HT-29 (cell line): ENCODE data around the gene SAE1. TPM values are rescaled to one million over a fixed set of nuclear protein-coding genes. Genes with fewer than 3 reads are reported as not detected.
"Not testable (repeated sequence)": the region's sequence is repeated elsewhere in the genome, so short reads cannot be mapped to it uniquely, and the experiment has no call there.

Experiments
- DNase-seq: peaks from one replicate; pipeline ENCODE4 v3.0.0-alpha.2; 2015; ENCODE audit warnings: low spot score
- total RNA-seq: library from RNA; depleted of rRNA; stranded (reverse); fragments of >200 nt; shearing (Covaris generic); gene quantifications from 2 replicates; pipeline ENCODE4 v1.2.3, GENCODE V29; 2014

SAE1 gene
- total RNA-seq, 1 experiment from 2014 or later = 220 TPM

DNA sequence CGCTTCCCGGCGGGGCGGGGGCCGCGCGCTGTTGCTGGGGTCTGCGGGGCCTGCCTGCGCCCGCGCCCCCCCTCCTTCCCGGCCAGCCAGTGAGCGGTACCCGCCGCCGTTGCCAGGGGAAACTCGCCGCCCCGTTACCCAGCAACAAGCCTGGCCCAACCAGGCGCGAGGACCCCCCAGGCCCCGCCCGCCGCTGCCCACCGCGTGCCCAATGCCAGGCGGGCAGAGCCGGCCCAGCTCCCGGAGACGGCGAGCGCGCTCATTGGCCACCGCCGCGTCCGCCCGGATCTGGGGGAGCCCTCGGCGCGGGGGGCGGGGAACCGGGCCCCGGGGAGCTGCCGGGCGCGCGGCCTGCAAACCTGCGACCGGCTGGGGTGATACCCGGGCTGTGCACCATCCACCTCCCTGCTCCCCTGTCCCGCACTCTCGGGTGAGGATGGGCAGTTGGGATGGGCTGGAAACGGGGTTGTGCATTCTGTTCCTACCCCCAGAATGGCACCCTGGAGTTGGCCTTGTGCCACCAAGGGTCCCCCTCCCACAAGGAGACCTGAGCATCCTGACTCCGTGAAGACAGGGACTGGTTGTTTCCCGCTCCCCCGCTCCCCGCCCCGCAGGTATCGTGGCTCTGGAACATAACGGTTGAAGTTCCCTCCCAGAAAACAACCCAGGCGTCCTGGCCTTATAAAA is 109.1 kb downstream of the SAE1 start:
- no peak for DNase-seq

DNA sequence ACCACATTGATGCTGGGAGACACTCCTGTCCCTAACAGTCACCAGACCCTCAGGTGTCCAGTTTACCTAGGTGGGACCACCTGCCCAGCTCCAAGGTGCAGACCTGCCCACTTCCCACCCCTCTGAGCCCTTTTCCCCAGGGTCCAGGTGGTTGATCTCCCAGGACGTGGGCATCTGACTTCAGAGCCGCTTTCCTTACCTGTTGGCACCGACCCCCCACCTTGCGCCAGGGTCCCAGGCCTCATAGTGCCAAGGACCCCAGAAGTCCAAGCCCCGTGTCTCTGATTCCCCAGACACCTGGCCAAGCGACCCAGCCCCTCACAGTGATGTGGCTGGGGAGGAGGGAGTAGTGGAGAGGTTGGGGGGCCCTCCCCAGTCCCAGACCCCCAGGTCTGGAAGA is 109.9 kb downstream of the SAE1 start:
- DNase-seq = no peak

DNA sequence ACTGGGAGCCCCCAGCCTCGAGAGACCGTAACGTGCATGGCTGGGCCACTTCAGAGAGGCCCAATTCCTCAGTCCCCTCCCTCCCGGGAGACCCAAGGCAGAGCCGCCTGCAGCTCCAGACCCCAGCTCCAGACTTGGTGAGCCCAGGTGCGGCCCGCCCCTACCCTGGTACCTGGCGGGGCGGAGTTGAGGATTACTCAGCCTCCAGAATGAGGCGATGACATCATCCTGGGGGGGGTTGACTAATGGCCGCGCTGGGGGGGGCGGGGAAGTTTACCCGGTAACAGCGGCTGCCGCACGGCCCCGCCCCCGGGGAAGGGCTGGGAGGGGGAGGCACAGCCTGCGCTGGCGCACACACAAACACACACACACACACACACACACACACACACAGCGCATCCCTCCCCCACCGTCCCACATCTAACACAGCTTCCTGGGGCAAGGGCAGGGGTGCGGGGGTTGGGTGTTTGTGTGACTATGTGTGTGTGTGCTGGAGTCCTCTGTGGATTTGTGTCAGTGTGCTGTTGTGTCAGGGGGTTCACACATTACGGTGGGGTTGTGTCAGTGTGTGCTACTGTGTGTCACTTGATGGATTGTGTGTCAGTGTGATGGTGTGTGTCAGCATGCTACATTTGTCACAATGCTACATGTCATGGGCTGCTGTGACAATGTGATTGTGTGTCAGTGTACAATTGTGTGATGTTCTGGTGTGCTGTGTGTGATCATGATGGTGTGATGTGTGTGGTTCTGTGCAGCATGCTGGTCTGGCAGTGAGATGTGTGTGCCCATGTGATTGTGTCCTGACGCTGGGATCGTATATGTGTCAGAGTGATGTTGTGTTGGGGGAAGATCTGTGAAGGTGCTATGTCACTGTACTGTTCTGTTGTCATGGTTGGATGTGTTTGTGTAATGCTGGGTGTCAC is 110.6 kb downstream of the SAE1 start:
- DNase-seq = peak; percentile 92

DNA sequence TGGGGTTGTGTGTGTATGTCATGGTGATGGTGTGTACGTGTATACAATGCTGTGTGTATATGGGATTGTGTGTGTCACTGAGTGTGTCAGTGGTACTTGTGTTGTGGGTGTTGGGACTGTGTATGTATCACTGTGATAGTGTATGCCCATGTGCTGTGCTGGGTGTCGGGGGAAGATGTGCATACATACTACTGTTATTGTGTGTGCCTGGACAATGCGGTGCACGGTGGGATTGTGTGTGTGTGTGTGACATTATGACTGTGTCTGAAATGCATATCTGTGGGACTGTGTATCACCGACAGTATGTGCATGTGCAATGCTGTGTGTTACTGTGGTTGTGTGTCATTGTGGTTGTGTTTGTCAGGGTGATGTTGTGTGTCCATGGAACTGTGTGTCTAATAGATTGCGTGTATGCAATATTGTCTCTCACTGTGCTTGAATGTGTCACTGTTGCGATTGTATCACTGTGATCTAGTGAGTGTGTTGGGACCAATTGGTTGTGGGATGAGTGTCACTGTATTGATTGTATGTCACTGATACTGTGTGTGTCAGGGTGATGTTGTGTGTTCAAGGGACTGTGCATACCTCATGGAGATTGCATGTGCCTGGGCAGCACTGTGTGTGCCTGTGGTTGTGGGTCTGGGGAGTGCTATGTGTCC is 111.4 kb downstream of the SAE1 start:
- no peak for DNase-seq

DNA sequence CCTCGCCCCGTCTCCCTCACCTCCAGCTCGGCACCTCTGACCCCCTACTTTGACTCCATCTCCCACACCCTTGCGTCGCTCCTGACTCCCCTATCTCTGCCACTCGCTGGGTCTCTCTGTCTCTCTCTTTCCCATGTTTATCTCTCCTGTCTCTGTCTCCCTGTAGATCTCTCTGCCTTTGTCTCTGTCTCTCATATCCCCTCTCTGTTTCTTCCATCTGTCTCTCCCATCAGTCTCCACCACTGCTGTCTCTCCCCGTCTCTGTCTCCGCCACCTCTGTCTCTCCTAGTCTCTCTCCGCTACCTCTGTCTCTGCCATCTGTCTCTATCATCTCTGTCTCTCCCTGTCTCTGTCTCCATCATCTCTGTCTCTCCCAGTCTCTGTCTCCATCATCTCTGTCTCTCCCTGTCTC is 112.7 kb downstream of the SAE1 start:
- peak; percentile 32 for DNase-seq

DNA sequence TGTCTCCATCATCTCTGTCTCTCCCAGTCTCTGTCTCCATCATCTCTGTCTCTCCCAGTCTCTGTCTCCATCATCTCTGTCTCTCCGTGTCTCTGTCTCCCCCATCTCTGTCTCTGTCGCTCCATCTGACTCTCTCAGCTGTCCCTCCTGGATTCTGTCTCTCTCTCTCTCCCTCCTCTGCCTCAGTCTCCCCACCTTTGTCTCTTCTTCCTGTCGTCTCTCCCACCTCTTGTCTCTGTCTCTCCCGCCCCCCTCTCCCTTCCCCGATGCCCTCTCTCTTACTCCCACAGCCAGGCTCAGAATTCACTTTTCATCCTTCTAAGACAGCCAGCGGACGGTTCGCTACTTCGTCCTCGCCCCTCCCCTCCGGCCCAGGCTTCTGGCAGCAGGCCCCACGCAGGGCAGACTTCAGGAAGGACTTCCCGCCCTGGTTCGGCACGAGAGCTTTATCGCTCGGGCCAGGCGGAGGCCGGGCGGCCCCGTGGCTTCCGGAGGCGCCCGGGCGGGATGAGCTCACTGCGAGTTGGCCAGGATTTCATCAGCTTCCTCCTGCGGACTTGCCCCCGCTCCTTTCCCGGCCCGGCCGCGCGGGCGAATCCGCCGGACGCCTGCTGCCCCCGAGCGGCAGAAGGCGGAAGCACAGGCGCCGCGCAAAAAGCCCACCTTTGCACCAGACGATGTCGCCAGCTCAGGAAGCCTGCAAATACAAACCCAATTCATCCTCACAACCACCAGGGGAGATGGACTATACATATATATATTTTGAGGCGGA is 113.3 kb downstream of the SAE1 start:
- DNase-seq = peak; percentile 99

DNA sequence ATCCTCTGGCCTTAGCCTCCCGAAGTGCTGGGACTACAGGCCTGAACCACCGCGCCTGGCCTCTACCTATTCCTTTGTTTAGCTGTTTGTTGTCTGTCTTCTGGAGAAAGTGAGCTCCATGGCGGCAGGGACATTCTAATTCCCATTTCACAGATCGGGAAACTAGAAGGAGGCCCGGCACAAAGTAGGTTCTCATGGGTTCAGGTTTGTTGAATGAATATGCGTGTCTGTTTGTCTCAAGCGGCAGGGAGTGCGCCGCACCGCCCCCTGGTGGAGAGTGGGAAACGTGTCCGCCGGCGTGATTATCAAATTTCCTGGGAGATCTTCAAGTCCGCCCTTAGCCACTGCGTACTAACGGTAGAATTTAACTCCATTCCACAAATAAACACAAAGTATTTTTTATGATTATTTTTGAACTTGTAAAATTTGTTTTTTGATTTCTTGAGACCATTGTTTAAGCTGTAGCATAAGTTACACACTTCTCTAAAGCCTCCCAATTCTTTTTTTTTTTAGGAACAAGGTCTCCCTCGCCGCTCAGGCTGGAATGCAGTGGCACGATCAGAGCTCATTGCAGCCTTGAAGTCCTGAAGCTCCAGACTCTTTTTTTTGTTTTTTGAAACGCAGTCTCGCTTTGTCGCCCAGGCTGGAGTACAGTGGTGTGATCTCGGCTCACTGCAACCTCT is 116.8 kb downstream of the SAE1 start:
- peak; percentile 87 for DNase-seq

DNA sequence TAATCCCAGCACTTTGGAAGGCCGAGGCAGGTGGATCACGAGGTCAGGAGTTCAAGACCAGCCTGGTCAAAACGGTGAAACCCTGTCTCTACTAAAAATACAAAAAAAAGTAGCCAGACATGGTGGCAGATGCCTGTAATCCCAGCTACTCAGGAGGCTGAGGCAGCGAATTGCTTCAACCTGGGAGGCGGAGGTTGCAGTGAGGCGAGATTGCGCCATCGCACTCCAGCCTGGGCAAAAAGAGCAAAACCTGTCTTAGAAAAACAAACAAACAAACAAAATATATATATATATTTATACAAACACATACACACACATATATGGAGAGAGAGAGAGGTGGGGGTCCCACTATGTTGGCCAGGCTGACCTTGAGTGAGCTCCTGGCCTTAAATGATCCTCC is 122.4 kb downstream of the SAE1 start:
- DNase-seq = not testable (repeated sequence)

DNA sequence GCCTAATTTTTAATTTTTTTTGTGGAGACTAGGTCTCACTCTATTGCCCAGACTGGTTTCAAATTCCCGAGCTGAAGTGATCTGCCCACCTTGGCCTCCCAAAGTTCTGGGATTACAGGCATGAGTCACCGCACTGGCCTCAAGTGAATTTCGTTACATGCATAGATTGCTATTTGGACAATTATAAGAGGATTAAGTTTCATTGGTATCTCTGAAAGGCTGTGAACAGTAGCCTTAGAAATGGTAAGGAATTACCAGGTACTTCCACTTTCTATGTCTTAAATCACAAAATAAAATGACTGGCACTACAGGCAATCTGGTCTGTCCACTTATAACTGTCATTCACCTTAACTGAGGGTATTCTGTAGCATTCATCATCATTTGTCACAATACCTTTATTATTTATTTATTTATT is 122.8 kb downstream of the SAE1 start:
- DNase-seq = peak; percentile 22

DNA sequence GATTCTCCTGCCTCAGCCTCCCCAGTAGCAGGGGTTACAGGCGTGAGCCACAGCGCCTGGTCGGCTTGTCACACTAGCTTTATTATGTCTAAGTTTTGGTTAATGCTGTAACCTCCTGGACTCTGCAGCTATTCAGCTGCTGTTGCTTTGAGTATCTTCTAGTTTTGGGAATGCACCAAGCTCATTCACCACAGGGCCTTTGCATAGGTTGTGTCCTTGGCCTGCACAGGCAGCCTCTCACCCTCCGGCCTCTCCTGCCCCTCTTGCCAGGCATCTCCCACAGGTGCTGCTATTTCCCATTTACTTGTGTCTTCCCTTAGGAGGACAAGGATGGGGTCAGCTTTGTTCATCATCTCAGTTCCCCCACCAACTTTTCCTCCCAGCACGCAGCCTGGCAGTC is 123.3 kb downstream of the SAE1 start:
- no peak for DNase-seq

DNA sequence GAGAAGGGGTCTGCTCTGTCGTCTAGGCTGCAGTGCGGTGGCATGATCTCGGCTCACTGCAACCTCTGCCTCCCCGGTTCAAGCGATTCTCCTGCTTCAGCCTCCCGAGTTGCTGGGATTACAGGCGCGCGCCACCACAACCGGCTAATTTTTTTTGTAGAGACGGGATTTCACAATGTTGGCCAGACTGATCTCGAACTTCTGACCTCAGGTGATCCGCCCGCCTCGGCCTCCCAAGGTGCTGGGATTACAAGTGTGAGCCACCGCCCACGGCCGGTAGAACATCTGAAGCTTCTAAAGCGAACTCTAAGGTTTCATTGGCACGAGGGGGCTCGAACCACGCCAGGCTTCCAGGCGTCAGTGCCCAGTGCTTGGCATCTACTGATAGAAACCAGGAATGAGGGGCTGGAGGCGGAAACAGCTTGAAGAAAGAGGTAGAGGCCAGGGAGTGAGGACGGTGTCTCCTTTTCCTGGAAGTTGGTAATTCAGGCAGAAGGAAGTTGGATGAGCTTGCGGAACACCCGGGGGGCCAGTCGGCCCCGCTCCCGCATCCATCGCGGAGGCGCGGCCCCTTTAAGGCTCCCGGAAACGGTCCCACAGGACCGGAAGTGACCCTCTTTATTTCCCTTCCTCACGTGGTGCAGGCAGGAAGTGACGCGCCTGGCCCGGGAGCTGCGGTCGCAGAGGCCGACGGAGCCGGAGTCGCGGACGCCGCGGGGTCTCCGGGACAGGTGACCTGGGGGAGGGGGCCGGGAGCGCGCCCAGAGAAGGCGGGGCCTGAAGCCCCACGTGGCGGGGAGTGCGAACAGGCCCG is 125.5 kb downstream of the SAE1 start, which contains the start of gene CCDC9:
CCDC9 (plus strand) TSS at position 647 of the 814 bp plus-strand sequence. CDS start 1,876 bp downstream, outside the sequence.
- peak; percentile 99 for DNase-seq

DNA sequence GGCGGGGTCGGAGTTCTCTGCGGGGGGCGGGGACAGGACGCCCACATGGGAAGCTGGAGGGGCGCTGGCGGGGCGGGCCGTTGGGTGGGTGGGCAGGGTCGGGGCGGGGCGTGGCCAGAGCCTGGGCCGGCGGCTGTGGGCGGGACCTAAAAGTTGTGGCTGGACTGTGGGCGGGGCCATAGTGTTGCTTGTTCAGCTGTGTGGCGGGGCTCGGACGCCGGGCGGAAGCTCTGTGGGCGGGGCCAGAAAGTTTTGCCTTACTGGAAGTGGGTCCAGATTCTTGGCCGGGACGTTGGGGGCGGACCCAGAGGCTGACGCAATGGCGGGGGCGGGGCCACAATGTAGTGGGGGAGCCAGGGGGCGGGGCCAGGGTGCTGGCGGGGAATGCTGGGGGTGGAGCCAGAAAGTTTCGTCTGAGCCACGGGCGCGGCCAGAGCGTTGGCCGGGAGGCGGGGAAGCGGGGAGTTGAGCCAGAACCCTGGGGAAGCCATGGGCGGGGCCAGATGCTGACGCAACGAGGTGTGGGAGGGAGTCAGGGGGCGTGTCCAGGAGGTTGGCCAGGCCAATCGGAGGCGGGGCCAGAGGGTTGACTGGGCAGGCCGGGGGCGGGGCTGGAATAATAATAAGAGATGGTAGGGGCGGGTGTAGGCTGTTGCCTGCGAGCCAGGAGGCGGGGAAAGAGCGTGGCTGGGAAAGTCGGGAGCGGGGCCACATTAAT is 126.2 kb downstream of the SAE1 start:
- peak; percentile 100 for DNase-seq

DNA sequence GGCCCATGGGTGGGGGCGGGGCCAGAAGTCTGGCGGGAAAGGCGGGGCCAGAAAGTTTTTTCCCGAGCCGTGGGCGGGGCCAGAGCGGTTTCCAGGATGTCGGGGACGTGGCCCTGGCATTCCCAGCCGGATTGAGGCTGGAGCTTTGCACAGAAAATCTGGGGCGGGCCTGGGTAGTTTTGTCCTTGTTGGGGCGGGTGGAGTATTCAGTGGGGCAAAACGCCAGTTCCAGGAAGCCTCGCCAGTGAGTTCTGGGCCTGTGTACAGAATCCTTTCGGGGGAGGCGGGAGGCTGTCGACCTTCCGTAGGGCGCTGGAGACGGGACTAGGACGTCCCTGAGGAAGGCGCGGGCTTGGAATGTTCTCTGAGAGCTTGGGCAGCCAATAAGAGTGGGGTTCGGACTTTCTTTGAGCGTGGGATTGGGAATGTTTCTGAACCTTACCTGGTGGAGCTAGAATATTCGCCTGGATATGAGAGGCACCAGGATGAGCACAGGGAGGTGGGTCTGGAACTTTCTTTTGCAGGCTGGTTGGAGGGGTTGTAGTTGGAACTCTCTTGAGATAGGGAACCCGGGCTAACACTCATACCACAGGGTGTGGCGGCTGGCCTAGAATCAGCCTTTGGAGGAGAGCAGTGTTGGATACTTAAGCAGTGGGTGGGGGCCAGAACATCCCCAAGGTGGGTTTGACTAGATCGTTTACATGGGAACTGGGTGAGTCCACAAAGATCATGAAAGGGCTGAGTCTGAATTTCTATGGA is 127.0 kb downstream of the SAE1 start:
- no peak for DNase-seq

DNA sequence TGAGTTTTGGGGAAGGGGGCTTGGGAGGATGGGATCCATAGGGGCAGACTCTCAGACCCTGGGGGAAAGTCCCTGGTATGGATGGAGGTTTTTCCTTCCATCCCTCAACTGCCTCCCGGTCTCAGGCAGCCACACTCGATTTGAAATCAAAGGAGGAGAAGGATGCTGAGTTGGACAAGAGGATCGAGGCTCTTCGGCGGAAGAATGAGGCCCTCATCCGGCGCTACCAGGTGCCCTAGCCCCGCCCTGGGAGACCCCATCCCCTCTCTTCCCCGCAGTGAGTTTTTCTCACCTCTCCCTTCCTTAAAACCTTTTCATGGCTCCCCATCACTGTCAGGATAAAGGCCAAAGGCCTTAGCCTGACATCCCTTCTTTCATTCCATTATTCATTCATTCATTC is 127.8 kb downstream of the SAE1 start:
- DNase-seq = no peak

DNA sequence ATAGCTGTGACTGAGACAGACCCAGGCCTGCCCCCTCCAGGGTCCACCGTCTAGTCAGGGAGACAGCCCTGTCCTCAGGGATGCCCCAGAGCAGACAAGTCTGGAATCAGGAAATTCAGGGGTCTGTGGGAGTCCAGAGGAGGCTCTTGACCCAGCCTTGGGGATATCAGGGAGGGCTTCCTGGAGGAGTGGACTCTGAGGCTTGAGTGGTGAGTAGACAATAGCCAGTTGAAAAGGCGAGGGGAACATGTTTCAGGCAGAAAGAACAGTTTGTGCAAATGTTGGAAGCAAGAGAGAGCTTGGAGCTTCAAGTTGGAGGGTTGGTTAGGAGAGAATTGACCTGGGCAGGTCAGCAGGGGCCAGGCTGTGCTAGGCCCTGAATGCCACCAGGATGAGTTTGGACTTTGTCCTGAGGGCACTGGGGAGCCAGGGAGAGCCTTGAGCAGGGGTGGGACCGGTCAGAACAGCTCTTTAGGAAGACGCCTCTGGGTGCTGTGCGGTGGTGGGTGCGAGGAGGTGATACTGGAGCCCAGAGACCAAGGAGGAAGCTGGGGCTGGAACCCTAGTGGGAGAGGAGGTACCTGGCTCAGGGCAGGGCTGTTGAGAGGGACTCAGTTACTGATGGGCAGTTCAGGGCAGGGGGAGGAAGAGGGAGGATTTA is 128.4 kb downstream of the SAE1 start:
- DNase-seq = no peak
